GM23248 (cell line): ENCODE data around the gene TSHZ2.

Experiments
- EZH2 ChIP-seq: fragments of 200-600 bp; sonication (generic); IDR thresholded peaks from 2 replicates; pipeline ENCODE4 v1.6.1; 2018; ENCODE audit warnings: antibody characterized with exemption, mild to moderate bottlenecking; ENCODE audit not compliant: insufficient read depth, poor library complexity, severe bottlenecking
- EZH2phosphoT487 ChIP-seq: fragments of 200-600 bp; sonication (generic); IDR thresholded peaks from 2 replicates; pipeline ENCODE4 v1.6.1; 2018; ENCODE audit warnings: antibody characterized with exemption, moderate library complexity, mild to moderate bottlenecking, low read depth; ENCODE audit not compliant: insufficient read depth

GRCh38 chr20:52959125-52959524, 13.0 kb upstream of the TSHZ2 start:
- TF ChIP-seq EZH2, result no peak
- TF ChIP-seq EZH2phosphoT487, result no peak
